Heart right ventricle (tissue), 16 donors: ENCODE results near the gene TCF25. TPM values are rescaled to one million over a fixed set of nuclear protein-coding genes. Genes with fewer than 3 reads are reported as not detected.
"Not testable (repeated sequence)": the region's sequence is repeated elsewhere in the genome, so short reads cannot be mapped to it uniquely, and the experiment has no call there.

ENCODE experiments used
- ATAC-seq, 8 donors: fragments of 200-7000 bp; cut with Tn5 transposase; one replicate each; pipeline ENCODE4 v1.9.1; 2020; ENCODE audit warnings: mild to moderate bottlenecking in 8 of 8, moderate library complexity in 8 of 8, moderate number of reproducible peaks in 1 of 8
- DNase-seq, 2 donors: peaks; one replicate each; pipeline ENCODE4 v3.0.0-alpha.2; 2020
- H3K27ac ChIP-seq, 10 donors: fragments of 200-600 bp; sonication (generic) in 2 of 10; one replicate each; pipeline versions ENCODE4 v1.5.0 to v1.8.0; 2020 to 2022; ENCODE audit warnings: mild to moderate bottlenecking in 3 of 10
- H3K27me3 ChIP-seq, 7 donors: fragments of 200-600 bp; one replicate each; pipeline ENCODE4 v1.8.0; 2021 to 2022; ENCODE audit warnings: mild to moderate bottlenecking in 2 of 7
- H3K36me3 ChIP-seq, 9 donors: fragments of 200-600 bp; sonication (generic) in 1 of 9; one replicate each; pipeline versions ENCODE4 v1.5.0 to v1.8.0; 2020 to 2022; ENCODE audit warnings: mild to moderate bottlenecking in 2 of 9
- H3K4me1 ChIP-seq, 9 donors: fragments of 200-600 bp; sonication (generic) in 1 of 9; one replicate each; pipeline versions ENCODE4 v1.5.0 to v1.8.0; 2020 to 2022; ENCODE audit warnings: mild to moderate bottlenecking in 4 of 9
- H3K4me3 ChIP-seq, 10 donors: fragments of 200-600 bp; sonication (generic) in 2 of 10; one replicate each; pipeline versions ENCODE4 v1.5.0 to v1.8.0; 2020 to 2022; ENCODE audit warnings: mild to moderate bottlenecking in 7 of 10, moderate library complexity in 2 of 10
- H3K9me3 ChIP-seq, 11 donors: fragments of 200-600 bp in 10 of 11; sonication (generic) in 2 of 11; one replicate each; pipeline versions ENCODE4 v1.5.0 to v1.8.0; 2013 to 2022; ENCODE audit warnings: mild to moderate bottlenecking in 2 of 11, control low read depth in 1 of 11, moderate library complexity in 1 of 11
- CTCF ChIP-seq, 9 donors: fragments of 200-600 bp; sonication (generic) in 2 of 9; IDR thresholded peaks; one replicate each; pipeline versions ENCODE4 v1.5.0 to v1.8.0; 2021 to 2022; ENCODE audit warnings: antibody characterized with exemption in 9 of 9, mild to moderate bottlenecking in 5 of 9, moderate library complexity in 1 of 9
- WGBS, 2 donors: extraction: QIAGEN DNeasy Blood & Tissue Kit; methylation state at CpG; one replicate each; pipeline ENCODE4 v1.1.7; 2013; ENCODE audit warnings: inconsistent platforms in 1 of 2; 5-methylcytosine and 5-hydroxymethylcytosine counted together
- intact Hi-C, 10 donors: fragments of 100-400 bp; cut with DNase I; formaldehyde crosslinking; loops; one replicate each; pipeline versions ENCODE4 v1.11.1 to v1.14.2; 2022
- polyA plus RNA-seq, 2 donors: library from polyadenylated mRNA; stranded (reverse); fragments of 200-250 nt; gene quantifications; one replicate each; pipeline ENCODE4 v1.2.3, GENCODE V29; 2013
- total RNA-seq, 10 donors: library from RNA; stranded (reverse); fragmentation: NEBNext Ultra II Directional in 3 of 10; extraction: Animal tissue kit (Norgen Biotek cat#: 25700) in 3 of 10; gene quantifications; one replicate each; pipeline versions ENCODE4 v1.2.1 to v1.2.4, GENCODE V29; 2021 to 2023
- donor health status: Arrhythmogenic right ventricular cardiomyopathy.
- donor health status: ischemic (EF 13 %, LVEDD 7.1; RV severe dilation, severe dysfunction).
- donor health status: healthy with polysubstance abuse.
- donor health status: DM: no; HTN: yes; CAD: no.
- donor health status: DM: no; HTN: no; CAD: no.
- donor health status: ischemic (EF 25% LVEDD 6.9; RV normal size, moderate dysfunction).
- donor health status: ischemic (EF 25% LVEDD 5.7; RV mildly dilated, moderate dysfunction).
- donor health status: healthy.
- donor health status: DM: yes; HTN: yes; CAD: no.
- donor health status: Ischemic cardiomyopathy.
- donor health status: ischemic (EF 35%, LVEDD 5.7; RV mildly dilated, moderate dysfunction).
- donor health status: nonischemic (EF 11% LVEDD 7.7; RV severe dilation, severe dysfunction).
- donor health status: DM: yes; HTN: yes; CAD: no.
- donor health status: PGD.
- donor health status: ischemic (EF 29% LVEDD 5.4; RV normal size, mild dysfunction).
- donor health status: nonischemic (EF 23%, LVEDD 6.1; RV moderate dilation, normal function).

The TCF25 gene
- total and polyA plus RNA-seq, 12 donors, result 77.5 to 112 (median 94.8) TPM

GRCh38 chr16:89925596-89926079, 52.2 kb downstream of the TCF25 start:
- ATAC-seq (no peak), DNase-seq (no peak)
- intact Hi-C loops, result no loop called here
- Histone ChIP-seq H3K27ac (peak overlapping the region in 1 of 10 donors; percentile 10), H3K9me3 (no peaks in the 10 kb centered on the region), H3K27me3 (peaks cover 0 to 80% (median 26%) of the 10 kb centered on the region in 7 donors), H3K4me1 (peaks cover 9 to 57% (median 47%) of the 10 kb centered on the region in 9 donors), H3K36me3 (no peaks in the 10 kb centered on the region), H3K4me3 (peak overlapping the region; percentile 22 to 65 (median 56))
- TF ChIP-seq CTCF (IDR thresholded peaks at IDR 0.05), result no peak
- WGBS, 2 donors, result 0 to 1% methylated on average over 42 of the region's 42 CpGs

- no peak overlapping the region for H3K4me3 ChIP-seq
- no peaks in the 10 kb centered on the region for H3K9me3 ChIP-seq
- H3K27me3 ChIP-seq, result peaks cover 0 to 26% (median 0%) of the 10 kb centered on the region in 7 donors
- DNase-seq (no peak), ATAC-seq (no peak)
- 85 to 88% methylated on average over 16 of the region's 16 CpGs for WGBS, 2 donors
- TF ChIP-seq CTCF (IDR thresholded peaks at IDR 0.05), result no peak
- peaks cover 0 to 5% (median 4%) of the 10 kb centered on the region in 9 donors for H3K4me1 ChIP-seq
- no peak overlapping the region for H3K27ac ChIP-seq
- peaks cover 0 to 18% (median 0%) of the 10 kb centered on the region in 9 donors for H3K36me3 ChIP-seq
- intact Hi-C loops, result loop anchor here in 1 of 10 donors (5.0 kb wide), 1 partner anchor 36 kb away; no protein-coding TSS in a partner anchor
Measured at GRCh38 chr16:89931305-89931896, 58.0 kb downstream of the TCF25 start.

DNA sequence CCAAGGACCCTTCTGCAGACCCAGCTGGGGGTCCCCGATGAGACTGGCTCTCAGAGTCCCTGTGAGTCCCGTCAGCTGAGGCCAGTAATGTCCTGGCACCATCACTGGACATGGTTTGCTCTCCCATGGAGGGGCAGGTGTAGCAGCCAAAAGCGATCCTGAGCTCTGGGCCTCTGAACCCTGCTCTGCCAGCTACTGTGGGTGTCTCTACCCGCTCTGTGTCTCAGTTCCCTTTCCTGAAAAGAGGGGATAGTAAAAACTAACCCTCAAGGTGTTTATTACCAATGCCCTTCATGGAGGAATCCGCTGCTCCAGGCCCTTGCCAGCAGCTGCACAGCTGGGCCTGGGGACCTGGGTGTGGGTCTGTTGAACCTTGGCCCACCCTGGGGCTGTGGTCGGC, 58.6 kb downstream of the TCF25 start:
- Histone ChIP-seq H3K36me3 (peaks cover 0 to 18% (median 0%) of the 10 kb centered on the region in 9 donors), H3K27me3 (peaks cover 0 to 21% (median 0%) of the 10 kb centered on the region in 7 donors), H3K9me3 (no peaks in the 10 kb centered on the region), H3K4me1 (no peaks in the 10 kb centered on the region), H3K4me3 (no peak overlapping the region), H3K27ac (no peak overlapping the region)
- DNase-seq, result no peak
- TF ChIP-seq CTCF (IDR thresholded peaks at IDR 0.05), result no peak
- intact Hi-C loops, result loop anchor here in 1 of 10 donors (5.0 kb wide), 1 partner anchor 35 kb away; no protein-coding TSS in a partner anchor
- 94% methylated on average over 6 of the region's 6 CpGs for WGBS, 2 donors
- ATAC-seq, result peak in 1 of 8 donors; percentile 14

- H3K4me3 ChIP-seq, result not testable (repeated sequence)
Measured at GRCh38 chr16:89934019-89934418, 60.6 kb downstream of the TCF25 start.

More at GRCh38 chr16:89934019-89934418, 60.6 kb downstream of the TCF25 start:
- intact Hi-C loops, result loop anchor here in 1 of 10 donors (5.0 kb wide), 1 partner anchor 33 kb away; no protein-coding TSS in a partner anchor
- 95 to 98% methylated on average over 24 to 29 of the region's 29 CpGs for WGBS, 2 donors
- not testable (repeated sequence) for H3K4me1 ChIP-seq, H3K27me3 ChIP-seq, H3K27ac ChIP-seq, ATAC-seq, H3K9me3 ChIP-seq, DNase-seq
- H3K36me3 ChIP-seq, result peaks cover 0 to 18% (median 0%) of the 10 kb centered on the region in 9 donors
